ENCODE measurements around the gene KCNT1. TPM values are rescaled to one million over a fixed set of nuclear protein-coding genes. Genes with fewer than 3 reads are reported as not detected.

Gene KCNT1
- total and polyA plus RNA-seq, 3 donors from 2014 or later = 1.8 to 7.3 (median 5.3) TPM

- no peak for DNase-seq
- intact Hi-C loops (cut with DNase I; ENCODE audit: low total_unique reads) = no loop called here
- Histone ChIP-seq H3K4me3 (no peak overlapping the region), H3K4me1 (no peaks in the 10 kb centered on the region), H3K36me3 (ENCODE audit: low read depth, missing control alignments) (no peaks in the 10 kb centered on the region), H3K27ac (no peak overlapping the region), H3K27me3 (no peaks in the 10 kb centered on the region), H3K9me3 (no peaks in the 10 kb centered on the region)
- no peak for TF ChIP-seq POLR2A (IDR thresholded peaks at IDR 0.05)
- no peak for TF ChIP-seq CTCF (IDR thresholded peaks at IDR 0.05)
Observed at GRCh38 chr9:135777623-135778177, 75.7 kb downstream of the KCNT1 start.

- DNase-seq = no peak
- no peak overlapping the region for H3K27ac ChIP-seq
- TF ChIP-seq POLR2A (IDR thresholded peaks at IDR 0.05) (no peak), CTCF (IDR thresholded peaks at IDR 0.05) (no peak)
- intact Hi-C loops (cut with DNase I; ENCODE audit: low total_unique reads) = no loop called here
- H3K27me3 ChIP-seq = no peaks in the 10 kb centered on the region
- no peaks in the 10 kb centered on the region for H3K4me1 ChIP-seq
- WGBS, 2 donors = 98% methylated on average over 19 of the region's 19 CpGs; no CpG with 5 or more reads in 1 of the 2 donors
- no peak overlapping the region for H3K4me3 ChIP-seq
- H3K36me3 ChIP-seq (ENCODE audit: low read depth, missing control alignments) = no peaks in the 10 kb centered on the region
- H3K9me3 ChIP-seq = no peaks in the 10 kb centered on the region
Observed at GRCh38 chr9:135778421-135778820, 76.4 kb downstream of the KCNT1 start.

GRCh38 chr9:135779571-135779970 is 77.6 kb downstream of the KCNT1 start:
- Histone ChIP-seq H3K36me3 (ENCODE audit: low read depth, missing control alignments) (no peaks in the 10 kb centered on the region), H3K27ac (no peak overlapping the region), H3K27me3 (no peaks in the 10 kb centered on the region), H3K9me3 (no peaks in the 10 kb centered on the region), H3K4me3 (no peak overlapping the region), H3K4me1 (no peaks in the 10 kb centered on the region)
- DNase-seq = no peak
- intact Hi-C loops (cut with DNase I; ENCODE audit: low total_unique reads) = no loop called here
- WGBS, 2 donors = 53 to 54% methylated on average over 3 to 14 of the region's 14 CpGs
- no peak for TF ChIP-seq CTCF (IDR thresholded peaks at IDR 0.05)
- TF ChIP-seq POLR2A (IDR thresholded peaks at IDR 0.05) = no peak

GRCh38 chr9:135780086-135780485 is 78.1 kb downstream of the KCNT1 start:
- TF ChIP-seq CTCF (IDR thresholded peaks at IDR 0.05) = no peak
- WGBS, 2 donors = 86 to 93% methylated on average over 16 of the region's 16 CpGs
- H3K4me3 ChIP-seq = no peak overlapping the region

GRCh38 chr9:135780626-135781025 is 78.6 kb downstream of the KCNT1 start:
- no peak for DNase-seq
- H3K27ac ChIP-seq = no peak overlapping the region
- TF ChIP-seq CTCF (IDR thresholded peaks at IDR 0.05) (no peak), POLR2A (IDR thresholded peaks at IDR 0.05) (no peak)
- no peaks in the 10 kb centered on the region for H3K36me3 ChIP-seq (ENCODE audit: low read depth, missing control alignments)
- WGBS, 2 donors = 85 to 86% methylated on average over 11 to 21 of the region's 21 CpGs
- H3K4me3 ChIP-seq = no peak overlapping the region
- H3K4me1 ChIP-seq = no peaks in the 10 kb centered on the region
- H3K27me3 ChIP-seq = no peaks in the 10 kb centered on the region
- no peaks in the 10 kb centered on the region for H3K9me3 ChIP-seq
- intact Hi-C loops (cut with DNase I; ENCODE audit: low total_unique reads) = no loop called here

More at GRCh38 chr9:135780086-135780485, 78.1 kb downstream of the KCNT1 start:
- H3K27ac ChIP-seq = no peak overlapping the region
- intact Hi-C loops (cut with DNase I; ENCODE audit: low total_unique reads) = no loop called here
- H3K27me3 ChIP-seq = no peaks in the 10 kb centered on the region
- no peaks in the 10 kb centered on the region for H3K9me3 ChIP-seq
- H3K36me3 ChIP-seq (ENCODE audit: low read depth, missing control alignments) = no peaks in the 10 kb centered on the region
- H3K4me1 ChIP-seq = no peaks in the 10 kb centered on the region
- no peak for DNase-seq
